Ishikawa (cell line): ENCODE measurements around the gene C3AR1.

Source experiments
- CEBPB ChIP-seq: IDR thresholded peaks from 2 replicates; pipeline ENCODE4 v1.6.1; 2012
- EP300 ChIP-seq: IDR thresholded peaks from 2 replicates; pipeline ENCODE4 v1.6.1; 2012; ENCODE audit warnings: borderline replicate concordance
- FOXM1 ChIP-seq: IDR thresholded peaks from 2 replicates; pipeline ENCODE4 v1.6.1; 2012; ENCODE audit warnings: low read depth, borderline replicate concordance
- MAX ChIP-seq: IDR thresholded peaks from 2 replicates; pipeline ENCODE4 v1.6.1; 2012
- RAD21 ChIP-seq: IDR thresholded peaks from 2 replicates; pipeline ENCODE4 v1.6.1; 2012; ENCODE audit warnings: low read depth
- REST ChIP-seq: IDR thresholded peaks from 2 replicates; pipeline ENCODE4 v1.6.1; 2012; ENCODE audit warnings: low read depth, mild to moderate bottlenecking

GRCh38 chr12:8047842-8048241 lies 18.3 kb downstream of the C3AR1 start:
- TF ChIP-seq EP300 (no peak), RAD21 (no peak), REST (no peak), FOXM1 (no peak), MAX (no peak), CEBPB (no peak)
